Endometrial microvascular endothelial cells (primary cell): ENCODE measurements around the gene NOP14. TPM values are rescaled to one million over a fixed set of nuclear protein-coding genes. Genes with fewer than 3 reads are reported as not detected.

ENCODE experiments used
- in situ Hi-C: cut with HindIII; loops from 2 replicates; pipeline ENCODE4 v1.10.0; 2017; ENCODE audit warnings: low sequenced_read_pairs, low pct_unique_long_range_greater_than_20kb; ENCODE audit errors: inconsistent ontology term
- total RNA-seq: library from RNA; depleted of rRNA; stranded (reverse); fragments of >200 nt; gene quantifications from one replicate; pipeline ENCODE4 v1.2.3, GENCODE V29; 2015; ENCODE audit errors: inconsistent ontology term

Gene NOP14
- total RNA-seq, 1 donor from 2014 or later = 36.1 TPM

GRCh38 chr4:2934813-2935761 lies 28.1 kb downstream of the NOP14 start:
- in situ Hi-C loops = no loop called here

GRCh38 chr4:2934077-2934812 lies 29.0 kb downstream of the NOP14 start:
- in situ Hi-C loops = no loop called here

DNA sequence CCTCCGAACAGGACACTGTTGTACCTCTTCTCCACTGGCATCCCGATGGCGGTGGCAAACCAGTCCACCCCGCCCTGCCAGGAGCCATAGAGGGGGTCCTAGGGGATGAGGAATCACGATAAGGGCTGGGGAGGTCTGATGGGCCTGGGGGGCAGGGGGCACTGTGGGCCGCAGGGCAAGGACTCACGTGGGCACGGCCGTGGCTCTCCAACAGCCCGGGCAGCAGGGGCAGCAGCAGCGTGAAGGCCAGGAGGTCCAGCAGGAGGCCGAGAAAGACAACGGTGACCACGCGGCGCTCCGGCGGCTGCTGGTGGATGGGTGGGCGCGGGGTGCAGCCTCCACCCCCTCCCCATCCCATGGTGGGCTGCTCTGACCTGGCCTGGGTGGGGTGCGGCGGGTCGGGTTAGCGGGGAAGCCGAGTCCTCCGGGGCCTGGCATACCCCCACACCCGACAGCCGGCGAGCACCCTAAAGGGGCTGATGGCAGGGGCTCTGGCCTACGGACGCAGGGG lies 29.6 kb downstream of the NOP14 start:
- in situ Hi-C loops = no loop called here

- in situ Hi-C loops = no loop called here
Measured at GRCh38 chr4:2932951-2933565, 30.1 kb downstream of the NOP14 start.

GRCh38 chr4:2932321-2932950 lies 30.8 kb downstream of the NOP14 start:
- in situ Hi-C loops = no loop called here

DNA sequence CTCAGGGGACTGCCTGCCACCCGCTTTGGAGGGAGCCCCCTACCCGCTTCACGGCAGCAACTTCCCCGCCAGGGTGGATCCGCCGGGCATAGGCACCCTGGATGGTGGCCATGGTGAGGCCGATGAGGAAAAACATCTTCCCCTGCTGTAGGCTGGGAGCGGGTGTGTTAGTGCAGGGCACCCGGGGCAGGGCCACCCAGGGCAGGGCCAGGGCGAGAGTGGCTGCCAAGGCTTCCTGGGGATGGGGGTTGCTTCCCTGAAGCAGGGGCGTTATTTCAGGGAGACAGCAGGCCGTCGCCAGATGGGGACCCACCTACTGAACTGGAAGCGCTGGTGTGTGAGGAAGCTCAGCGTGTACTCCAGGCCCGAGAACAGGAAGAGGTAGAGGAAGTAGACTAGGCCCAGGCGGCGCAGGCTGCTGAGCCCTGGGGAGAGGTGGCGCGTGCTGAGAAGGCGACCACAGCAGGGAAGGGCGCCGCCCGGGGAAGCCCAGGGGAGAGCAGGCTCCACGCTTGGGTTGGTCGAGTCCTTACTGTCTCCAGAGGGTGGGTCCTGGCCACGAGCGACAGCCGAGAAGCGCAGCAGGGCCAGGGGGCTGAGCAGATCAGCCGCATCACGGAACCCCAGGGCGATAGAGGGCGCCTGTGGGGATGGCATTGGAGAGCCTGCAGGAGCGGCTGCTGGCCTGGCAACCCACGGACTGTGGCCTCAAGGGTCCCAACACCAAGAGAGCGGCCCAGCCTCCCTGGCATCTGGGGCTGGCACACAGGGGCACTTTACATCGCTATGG lies 31.5 kb downstream of the NOP14 start:
- in situ Hi-C loops = no loop called here

- in situ Hi-C loops = no loop called here
Measured at GRCh38 chr4:2930758-2931511, 32.3 kb downstream of the NOP14 start.

- in situ Hi-C loops = no loop called here
Measured at GRCh38 chr4:2930135-2930757, 33.0 kb downstream of the NOP14 start.

- in situ Hi-C loops = no loop called here
Measured at GRCh38 chr4:2929469-2929868, 33.7 kb downstream of the NOP14 start.

- in situ Hi-C loops = no loop called here
Measured at GRCh38 chr4:2928242-2929176, 34.7 kb downstream of the NOP14 start.

GRCh38 chr4:2927696-2928075 lies 35.5 kb downstream of the NOP14 start:
- in situ Hi-C loops = no loop called here

GRCh38 chr4:2927016-2927695 lies 36.0 kb downstream of the NOP14 start:
- in situ Hi-C loops = no loop called here

- in situ Hi-C loops = no loop called here
Measured at GRCh38 chr4:2925931-2926860, 37.0 kb downstream of the NOP14 start.

- in situ Hi-C loops = no loop called here
Measured at GRCh38 chr4:2925496-2925895, 37.7 kb downstream of the NOP14 start.
